Lower lobe of right lung (tissue), 2 donors: ENCODE data around the gene GPSM3. TPM values are rescaled to one million over a fixed set of nuclear protein-coding genes. Genes with fewer than 3 reads are reported as not detected.

Experiments used
- ATAC-seq, 2 donors: fragments of 200-7000 bp; cut with Tn5 transposase; one replicate each; pipeline ENCODE4 v1.9.1; 2020 to 2022; ENCODE audit warnings: mild to moderate bottlenecking in 2 of 2, moderate library complexity in 2 of 2
- DNase-seq: peaks from one replicate; pipeline ENCODE4 v3.0.0-alpha.2; 2020
- H3K27ac ChIP-seq: fragments of 200-600 bp; one replicate; pipeline ENCODE4 v1.8.0; 2022
- H3K27me3 ChIP-seq: fragments of 200-600 bp; one replicate; pipeline ENCODE4 v1.8.0; 2022; ENCODE audit warnings: low read depth
- H3K36me3 ChIP-seq: fragments of 200-600 bp; one replicate; pipeline ENCODE4 v1.8.0; 2022; ENCODE audit warnings: mild to moderate bottlenecking
- H3K4me1 ChIP-seq: fragments of 200-600 bp; one replicate; pipeline ENCODE4 v1.8.0; 2022
- H3K4me3 ChIP-seq: fragments of 200-600 bp; one replicate; pipeline ENCODE4 v1.8.0; 2022; ENCODE audit warnings: mild to moderate bottlenecking
- H3K9me3 ChIP-seq: fragments of 200-600 bp; one replicate; pipeline ENCODE4 v1.8.0; 2022
- intact Hi-C: fragments of 100-400 bp; cut with DNase I; formaldehyde crosslinking; loops from one replicate; pipeline ENCODE4 v1.11.0; 2022
- total RNA-seq: library from RNA; stranded (reverse); fragmentation: NEBNext Ultra II Directional; extraction: Animal tissue kit (Norgen Biotek cat#: 25700); gene quantifications from one replicate; pipeline ENCODE4 v1.2.1, GENCODE V29; 2021
- TF ChIP-seq, protein P1 (sequence below): fragments of 200-600 bp; IDR thresholded peaks from one replicate; pipeline ENCODE4 v1.8.0; 2022; ENCODE audit warnings: antibody characterized with exemption, mild to moderate bottlenecking
- donor health status: DM: no; HTN: yes; CAD: no; lungs with severe emphysema.

Gene GPSM3
- total RNA-seq, 1 donor from 2014 or later = 76.2 TPM

DNA sequence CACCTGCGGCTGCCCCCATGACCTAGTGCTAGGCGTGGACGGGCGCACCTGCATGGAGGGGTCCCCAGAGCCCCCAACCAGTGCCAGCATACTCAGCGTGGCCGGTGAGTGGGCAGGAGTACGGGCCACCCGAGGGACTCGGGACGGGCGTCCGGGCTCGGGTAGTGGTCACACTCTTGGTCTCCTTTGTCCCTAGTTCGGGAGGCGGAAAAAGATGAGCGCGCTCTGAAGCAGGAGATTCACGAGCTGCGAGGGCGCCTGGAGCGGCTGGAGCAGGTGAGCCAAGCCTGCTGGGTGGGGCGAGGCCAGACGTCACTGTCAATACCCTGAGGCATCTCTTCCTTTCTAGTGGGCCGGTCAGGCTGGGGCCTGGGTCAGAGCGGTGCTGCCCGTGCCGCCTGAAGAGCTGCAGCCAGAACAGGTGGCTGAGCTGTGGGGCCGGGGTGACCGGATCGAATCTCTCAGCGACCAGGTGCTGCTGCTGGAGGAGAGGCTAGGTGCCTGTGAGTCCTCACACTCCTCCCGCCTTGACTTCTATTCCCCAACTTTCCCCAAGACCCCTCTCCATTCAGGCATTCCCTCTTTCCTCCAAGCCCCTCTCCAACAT lies 25.2 kb downstream of the GPSM3 start:
- intact Hi-C loops = no loop called here
- H3K27ac ChIP-seq = no peak overlapping the region
- no peak overlapping the region for H3K4me3 ChIP-seq
- no peaks in the 10 kb centered on the region for H3K27me3 ChIP-seq
- DNase-seq = no peak
- H3K36me3 ChIP-seq = peaks cover 53% of the 10 kb centered on the region
- ATAC-seq = peak in 1 of 2 donors; percentile 8
- no peaks in the 10 kb centered on the region for H3K4me1 ChIP-seq
- no peaks in the 10 kb centered on the region for H3K9me3 ChIP-seq
- TF ChIP-seq, protein P1, sequence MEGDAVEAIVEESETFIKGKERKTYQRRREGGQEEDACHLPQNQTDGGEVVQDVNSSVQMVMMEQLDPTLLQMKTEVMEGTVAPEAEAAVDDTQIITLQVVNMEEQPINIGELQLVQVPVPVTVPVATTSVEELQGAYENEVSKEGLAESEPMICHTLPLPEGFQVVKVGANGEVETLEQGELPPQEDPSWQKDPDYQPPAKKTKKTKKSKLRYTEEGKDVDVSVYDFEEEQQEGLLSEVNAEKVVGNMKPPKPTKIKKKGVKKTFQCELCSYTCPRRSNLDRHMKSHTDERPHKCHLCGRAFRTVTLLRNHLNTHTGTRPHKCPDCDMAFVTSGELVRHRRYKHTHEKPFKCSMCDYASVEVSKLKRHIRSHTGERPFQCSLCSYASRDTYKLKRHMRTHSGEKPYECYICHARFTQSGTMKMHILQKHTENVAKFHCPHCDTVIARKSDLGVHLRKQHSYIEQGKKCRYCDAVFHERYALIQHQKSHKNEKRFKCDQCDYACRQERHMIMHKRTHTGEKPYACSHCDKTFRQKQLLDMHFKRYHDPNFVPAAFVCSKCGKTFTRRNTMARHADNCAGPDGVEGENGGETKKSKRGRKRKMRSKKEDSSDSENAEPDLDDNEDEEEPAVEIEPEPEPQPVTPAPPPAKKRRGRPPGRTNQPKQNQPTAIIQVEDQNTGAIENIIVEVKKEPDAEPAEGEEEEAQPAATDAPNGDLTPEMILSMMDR = no peak

DNA sequence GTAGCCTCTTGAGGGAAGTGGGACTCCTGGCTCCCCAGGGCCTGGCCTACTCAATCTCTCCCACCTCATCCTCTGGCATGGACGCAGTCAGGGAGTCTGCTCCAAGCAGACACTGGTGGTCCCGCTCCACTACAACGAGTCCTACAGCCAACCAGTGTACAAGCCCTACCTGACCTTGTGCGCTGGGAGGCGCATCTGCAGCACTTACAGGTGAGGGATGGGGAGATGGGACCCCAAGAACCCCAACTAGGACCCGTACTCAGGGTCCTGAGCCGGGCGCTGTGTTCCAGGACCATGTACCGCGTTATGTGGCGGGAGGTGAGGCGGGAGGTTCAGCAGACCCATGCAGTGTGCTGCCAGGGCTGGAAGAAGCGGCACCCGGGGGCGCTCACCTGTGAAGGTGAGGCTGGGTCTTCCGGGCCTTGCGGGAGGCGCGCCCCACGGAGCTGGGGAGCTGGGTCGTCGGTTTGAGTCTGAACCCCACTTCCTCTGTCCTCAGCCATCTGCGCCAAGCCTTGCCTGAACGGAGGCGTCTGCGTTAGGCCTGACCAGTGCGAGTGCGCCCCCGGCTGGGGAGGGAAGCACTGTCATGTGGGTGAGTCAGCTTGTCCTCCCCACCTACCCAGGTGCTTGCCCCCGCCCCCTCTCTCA lies 25.9 kb downstream of the GPSM3 start:
- DNase-seq = no peak
- Histone ChIP-seq H3K4me3 (no peak overlapping the region), H3K4me1 (no peaks in the 10 kb centered on the region), H3K27ac (no peak overlapping the region), H3K9me3 (no peaks in the 10 kb centered on the region), H3K36me3 (peaks cover 53% of the 10 kb centered on the region), H3K27me3 (no peaks in the 10 kb centered on the region)
- peak in 1 of 2 donors; percentile 7 for ATAC-seq
- TF ChIP-seq, protein P1 = no peak
- intact Hi-C loops = no loop called here

DNA sequence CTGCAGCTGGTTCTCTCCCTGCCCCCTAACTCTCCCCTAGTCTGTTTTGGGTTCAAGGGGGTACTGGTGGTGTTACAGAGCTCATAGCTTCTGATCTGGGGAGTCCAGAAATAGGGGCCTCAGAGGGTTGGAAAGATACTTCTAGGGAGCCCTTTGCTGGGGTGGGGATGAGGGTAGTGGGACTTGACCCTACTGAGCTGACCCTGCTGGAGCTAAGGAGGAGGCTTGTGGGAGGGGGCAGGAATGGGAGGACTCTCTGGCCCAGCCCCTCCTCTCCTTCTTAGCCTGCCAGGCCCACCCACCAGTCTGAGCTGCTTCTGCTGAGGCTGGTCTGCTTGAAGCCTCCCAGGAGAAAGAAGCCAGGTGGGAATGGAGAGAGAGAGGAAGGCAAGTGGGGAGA lies 28.1 kb downstream of the GPSM3 start, which contains the start of gene EGFL8:
EGFL8 (plus strand) TSS at position 301 of the 400 bp plus-strand sequence. CDS start 1,571 bp downstream, outside the sequence.
- Histone ChIP-seq H3K36me3 (peaks cover 36% of the 10 kb centered on the region), H3K27me3 (no peaks in the 10 kb centered on the region), H3K4me3 (no peak within 1 kb of the TSS), H3K4me1 (no peaks in the 10 kb centered on the region), H3K27ac (peak within 1 kb of the TSS; percentile 69), H3K9me3 (no peaks in the 10 kb centered on the region)
- intact Hi-C loops = no loop called here
- TF ChIP-seq, protein P1 = no peak
- no peak for DNase-seq
- ATAC-seq = no peak

DNA sequence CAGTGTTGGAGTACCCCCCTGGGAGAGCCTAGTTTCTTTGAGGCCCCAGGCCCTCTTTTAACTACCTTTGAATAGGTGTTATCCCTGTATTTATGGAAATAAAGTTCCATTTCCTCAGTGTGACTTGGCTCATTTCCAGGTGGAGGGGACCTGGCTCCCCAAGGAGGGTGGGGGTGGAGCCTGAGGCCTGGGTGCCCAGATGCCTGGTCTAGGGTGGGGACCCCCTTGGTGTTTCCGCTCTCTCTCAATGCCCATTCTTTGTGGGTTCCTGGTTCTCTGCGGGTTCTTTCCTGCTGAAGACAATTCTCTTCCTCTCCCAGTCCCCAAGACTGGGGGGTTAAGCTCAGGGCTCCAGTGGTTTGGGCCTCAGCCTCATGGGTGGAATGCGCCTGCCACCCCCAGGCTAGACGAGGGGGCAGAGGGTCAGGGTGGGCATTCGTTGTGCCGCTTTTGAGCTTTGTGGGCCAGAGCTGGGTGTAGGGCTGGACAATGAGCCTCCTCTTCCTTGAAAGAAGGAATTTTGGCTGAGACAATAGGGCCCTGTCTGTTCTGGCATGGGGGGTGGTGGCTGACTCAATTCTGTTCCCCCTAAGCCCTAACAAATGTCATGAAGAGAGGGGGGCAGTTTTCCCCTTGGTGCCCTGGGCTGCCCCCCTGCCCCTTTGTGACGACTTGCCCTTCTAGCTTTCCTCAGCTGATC lies 28.7 kb downstream of the GPSM3 start:
- Histone ChIP-seq H3K27me3 (no peaks in the 10 kb centered on the region), H3K27ac (peak overlapping the region; percentile 69), H3K36me3 (peaks cover 35% of the 10 kb centered on the region), H3K9me3 (no peaks in the 10 kb centered on the region), H3K4me3 (no peak overlapping the region), H3K4me1 (no peaks in the 10 kb centered on the region)
- TF ChIP-seq, protein P1 = no peak
- ATAC-seq = peak; percentile 4 to 22
- intact Hi-C loops = no loop called here
- no peak for DNase-seq

DNA sequence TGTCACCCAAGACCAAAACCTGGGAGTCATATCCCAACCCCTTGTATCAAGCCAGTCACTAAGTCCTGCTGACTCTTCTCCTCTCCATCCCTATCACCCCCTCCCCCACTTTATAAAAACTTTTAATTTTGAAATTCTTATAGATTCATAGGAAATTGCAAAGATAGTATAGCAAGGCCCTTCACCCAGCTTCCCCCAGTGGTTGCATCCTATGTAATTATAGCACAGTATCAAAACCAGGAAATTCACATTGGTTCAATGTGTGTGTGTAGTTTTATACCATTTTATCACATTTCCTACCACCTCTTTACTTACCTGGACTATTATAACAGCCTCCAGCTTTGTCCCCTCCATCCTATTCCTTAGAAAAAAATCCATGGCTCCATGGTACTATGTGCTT lies 34.4 kb downstream of the GPSM3 start:
- intact Hi-C loops = no loop called here

More for the DNA sequence above, 34.4 kb downstream of the GPSM3 start:
- Histone ChIP-seq H3K9me3 (no peaks in the 10 kb centered on the region), H3K27ac (no peak overlapping the region), H3K4me1 (peaks cover 17% of the 10 kb centered on the region), H3K4me3 (no peak overlapping the region), H3K36me3 (peaks cover 28% of the 10 kb centered on the region), H3K27me3 (peaks cover 11% of the 10 kb centered on the region)
- ATAC-seq = no peak
- TF ChIP-seq, protein P1 = no peak
- no peak for DNase-seq
